A549 (cell line): Measurements from ENCODE around the gene NAPSA. TPM values are rescaled to one million over a fixed set of nuclear protein-coding genes. Genes with fewer than 3 reads are reported as not detected.

ENCODE experiments used
- ATAC-seq, 2 experiments: fragments of 200-7000 bp in 1 of 2; fragments of >200 bp in 1 of 2; cut with Nextera tagmentation in 1 of 2; cut with Tn5 transposase in 1 of 2; 3 replicates each; pipeline versions ENCODE4 v1.8.0 to v1.9.1; 2018 to 2020; ENCODE audit warnings: mild to moderate bottlenecking in 1 of 2, moderate library complexity in 1 of 2
- CTCF ChIA-PET: fragments of 300-600 bp; sonication (Branson Sonifier 250); formaldehyde crosslinking; extraction: SDS; loops from one replicate; lab custom pipeline; 2021; ENCODE audit warnings: antibody characterized with exemption, inconsistent platforms; lab: Yijun Ruan, JAX
- POLR2A ChIA-PET: fragments of 350-600 bp; formaldehyde crosslinking; extraction: SDS; loops from one replicate; lab custom pipeline; 2021; ENCODE audit warnings: antibody characterized with exemption, inconsistent platforms; lab: Yijun Ruan, JAX
- DNase-seq, 2 experiments: peaks; one replicate each; pipeline versions ENCODE4 v3.0.0 to v3.0.0-alpha.2; 2011 to 2016; ENCODE audit warnings: low read depth in 1 of 2, low spot score in 1 of 2
- FAIRE-seq: peaks from 2 replicates; lab custom pipeline; 2011; peaks lifted over from hg19 to GRCh38; lab: Jason Lieb, UNC
- H3K27ac ChIP-seq, 2 experiments: fragments of >200 bp; sonication (Bioruptor Twin); formaldehyde crosslinking; 3 replicates each; pipeline ENCODE4 v1.5.1; 2016 to 2017
- H3K4me1 ChIP-seq: fragments of >200 bp; sonication (Bioruptor Twin); formaldehyde crosslinking; 3 replicates; pipeline ENCODE4 v1.6.1; 2016
- H3K4me2 ChIP-seq: fragments of >200 bp; sonication (Bioruptor Twin); formaldehyde crosslinking; 3 replicates; pipeline ENCODE4 v1.6.1; 2016
- H3K4me3 ChIP-seq: fragments of >200 bp; sonication (Bioruptor Twin); formaldehyde crosslinking; 3 replicates; pipeline ENCODE4 v1.5.1; 2016
- H3K9me3 ChIP-seq: fragments of >200 bp; sonication (Bioruptor Twin); formaldehyde crosslinking; 3 replicates; pipeline ENCODE4 v1.6.1; 2016
- ATOH8 ChIP-seq: fragments of 250-450 bp; sonication (Bioruptor Pico); IDR thresholded peaks from 2 replicates; pipeline ENCODE4 v1.5.0; 2020; ENCODE audit warnings: low read depth, mild to moderate bottlenecking, moderate library complexity
- CBX2 ChIP-seq: fragments of 200-600 bp; sonication (generic); IDR thresholded peaks from 2 replicates; pipeline ENCODE4 v1.6.1; 2016; ENCODE audit warnings: low read depth, mild to moderate bottlenecking, borderline replicate concordance
- EHF ChIP-seq: fragments of 250-450 bp; sonication (Bioruptor Pico); IDR thresholded peaks from 2 replicates; pipeline ENCODE4 v1.5.0; 2020; ENCODE audit warnings: mild to moderate bottlenecking
- EP300 ChIP-seq, 2 experiments: fragments of >200 bp; sonication (Bioruptor Twin); formaldehyde crosslinking; IDR thresholded peaks; 2 replicates in 1 of 2; 3 replicates in 1 of 2; pipeline ENCODE4 v1.6.1; 2016 to 2017
- GATA3 ChIP-seq: IDR thresholded peaks from 2 replicates; pipeline ENCODE4 v1.6.1; 2012; ENCODE audit warnings: borderline replicate concordance
- HES2 ChIP-seq: fragments of >200 bp; sonication (Bioruptor Twin); formaldehyde crosslinking; IDR thresholded peaks from 2 replicates; pipeline ENCODE4 v1.6.1; 2016
- JUNB ChIP-seq: fragments of >200 bp; sonication (Bioruptor Twin); formaldehyde crosslinking; IDR thresholded peaks from 2 replicates; pipeline ENCODE4 v1.6.1; 2016
- KDM1A ChIP-seq: fragments of 200-600 bp; sonication (generic); IDR thresholded peaks from 2 replicates; pipeline ENCODE4 v1.6.1; 2016; ENCODE audit warnings: low read depth, mild to moderate bottlenecking
- KDM5A ChIP-seq: fragments of 200-600 bp; sonication (generic); IDR thresholded peaks from 2 replicates; pipeline ENCODE4 v1.6.1; 2016; ENCODE audit warnings: antibody characterized with exemption, mild to moderate bottlenecking
- MYC ChIP-seq: IDR thresholded peaks from 2 replicates; pipeline ENCODE4 v1.6.1; 2012; ENCODE audit warnings: mild to moderate bottlenecking, inconsistent platforms, low read length, improper control_type of control experiment, borderline replicate concordance
- NR3C1 ChIP-seq: fragments of >200 bp; sonication (Bioruptor Twin); formaldehyde crosslinking; IDR thresholded peaks from 3 replicates; pipeline ENCODE4 v1.6.1; 2017
- RARB ChIP-seq: fragments of 250-450 bp; sonication (Bioruptor Pico); IDR thresholded peaks from 2 replicates; pipeline ENCODE4 v1.8.0; 2021; ENCODE audit warnings: mild to moderate bottlenecking, moderate library complexity
- RCOR1 ChIP-seq: fragments of 150-350 bp; IDR thresholded peaks from 2 replicates; pipeline ENCODE4 v1.6.1; 2014; ENCODE audit warnings: antibody characterized with exemption, low read length, low read depth
- RFX5 ChIP-seq: fragments of 450-650 bp; IDR thresholded peaks from 2 replicates; pipeline ENCODE4 v1.7.1; 2014; ENCODE audit warnings: antibody characterized with exemption, mild to moderate bottlenecking, moderate library complexity
- RNF2 ChIP-seq: fragments of 200-600 bp; sonication (generic); IDR thresholded peaks from 2 replicates; pipeline ENCODE4 v1.6.1; 2016; ENCODE audit warnings: low read depth, mild to moderate bottlenecking, antibody characterized with exemption, moderate library complexity, borderline replicate concordance
- SMC3 ChIP-seq: fragments of >200 bp; sonication (Bioruptor Twin); formaldehyde crosslinking; IDR thresholded peaks from 3 replicates; pipeline ENCODE4 v1.6.1; 2018; ENCODE audit warnings: inconsistent platforms
- SREBF2 ChIP-seq: fragments of 450-650 bp; IDR thresholded peaks from 2 replicates; pipeline ENCODE4 v1.6.1; 2014; ENCODE audit warnings: mild to moderate bottlenecking, moderate library complexity
- TFCP2L1 ChIP-seq: fragments of 250-450 bp; sonication (Bioruptor Pico); IDR thresholded peaks from 2 replicates; pipeline ENCODE4 v1.5.0; 2021; ENCODE audit warnings: mild to moderate bottlenecking
- TP53 ChIP-seq: fragments of 250-450 bp; sonication (Bioruptor Pico); IDR thresholded peaks from 2 replicates; pipeline ENCODE4 v1.5.0; 2021; ENCODE audit warnings: mild to moderate bottlenecking, moderate library complexity
- USF2 ChIP-seq: fragments of 450-650 bp; IDR thresholded peaks from 2 replicates; pipeline ENCODE4 v1.6.1; 2014; ENCODE audit warnings: antibody characterized with exemption
- WGBS: methylation state at CpG from one replicate; pipeline ENCODE4 v1.1.6; 2017; ENCODE audit errors: missing lambda C conversion rate; 5-methylcytosine and 5-hydroxymethylcytosine counted together
- polyA plus RNA-seq, 4 experiments: library from polyadenylated mRNA; depleted of rRNA in 3 of 4; stranded (reverse); fragments of >200 nt; fragmentation: RNase III in 1 of 4; extraction: RNeasy Plus Mini Kit Qiagen cat#74134 plus additional on column Dnase treatment in 1 of 4; gene quantifications; 2 replicates in 3 of 4; 3 replicates in 1 of 4; pipeline ENCODE4 v1.2.3, GENCODE V29; 2011 to 2017

NAPSA gene
- polyA plus RNA-seq, 2 of the 4 experiments (the other 2 are of a cell fraction), result 1.3 to 1.5 TPM

GRCh38 chr19:50309396-50310125 lies 55.9 kb downstream of the NAPSA start:
- no peak overlapping the region for H3K27ac ChIP-seq

GRCh38 chr19:50308991-50309390 lies 56.4 kb downstream of the NAPSA start:
- TF ChIP-seq RARB (CRISPR knock-in tag) (no peak), CBX2 (no peak), RFX5 (no peak), HES2 (no peak), USF2 (no peak), ATOH8 (CRISPR knock-in tag) (no peak), TP53 (CRISPR knock-in tag) (no peak), GATA3 (no peak), EP300 (IDR thresholded peaks at IDR 0.05) (no peak), RNF2 (no peak), KDM1A (no peak), TFCP2L1 (no peak)
- TF ChIP-seq, all 56 proteins: peak for 0
- WGBS, result 77% methylated on average over 21 of the region's 21 CpGs
- Histone ChIP-seq H3K4me2 (no peak overlapping the region), H3K4me1 (peaks cover 9% of the 10 kb centered on the region), H3K27ac (no peak overlapping the region), H3K4me3 (no peak overlapping the region), H3K9me3 (no peaks in the 10 kb centered on the region)
- no peak for DNase-seq
- ATAC-seq, result no peak
- FAIRE-seq, result no peak
- ChIA-PET CTCF (interaction anchor here (1.0 to 1.5 kb wide), 2 partner anchors 11 to 22 kb away, joined by 3 read pairs; no protein-coding TSS in a partner anchor), POLR2A (no interaction called here)

More at GRCh38 chr19:50309396-50310125, 55.9 kb downstream of the NAPSA start:
- FAIRE-seq, result no peak
- ATAC-seq, result no peak
- Histone ChIP-seq H3K4me3 (no peak overlapping the region), H3K9me3 (no peaks in the 10 kb centered on the region), H3K4me2 (no peak overlapping the region), H3K4me1 (peaks cover 15% of the 10 kb centered on the region)
- ChIA-PET POLR2A (interaction anchor here (1.1 kb wide), 1 partner anchor 9 kb away, joined by 4 read pairs; no protein-coding TSS in a partner anchor), CTCF (interaction anchor here (1.0 to 1.8 kb wide), 2 partner anchors 8 to 19 kb away, joined by 5 to 6 read pairs; partner anchors contain the start of gene KCNC3)
- WGBS, result 77% methylated on average over 15 of the region's 16 CpGs
- DNase-seq, result no peak
- TF ChIP-seq RCOR1 (no peak), RARB (CRISPR knock-in tag) (no peak), KDM5A (no peak), EP300 (IDR thresholded peaks at IDR 0.05) (no peak), MYC (no peak), USF2 (no peak), JUNB (no peak), NR3C1 (no peak), RNF2 (no peak), TFCP2L1 (no peak), SMC3 (no peak), EHF (CRISPR knock-in tag) (no peak), SREBF2 (no peak)
- TF ChIP-seq, all 56 proteins: peak for 0

Other genes starting within 250 kb of the NAPSA start
- gene IZUMO2, start 202.4 kb downstream of the NAPSA start, polyA plus RNA-seq (2011; rRNA removed), result not detected in 2 replicates
- not detected in 3 replicates for gene IZUMO2, start 202.4 kb downstream of the NAPSA start, polyA plus RNA-seq (2017; fragmentation: RNase III; extraction: RNeasy Plus Mini Kit Qiagen cat#74134 plus additional on column Dnase treatment)
- gene MYH14, start 162.0 kb downstream of the NAPSA start, polyA plus RNA-seq (2011; rRNA removed), result 4.0 and 4.8 TPM in 2 replicates
- gene MYH14, start 162.0 kb downstream of the NAPSA start, polyA plus RNA-seq (2017; fragmentation: RNase III; extraction: RNeasy Plus Mini Kit Qiagen cat#74134 plus additional on column Dnase treatment), result 6.4 to 7.0 TPM (median 6.5 TPM) in 3 replicates
- 0.17 and 0.32 TPM in 2 replicates for gene KCNC3, start 36.3 kb downstream of the NAPSA start, polyA plus RNA-seq (2011; rRNA removed)
- gene KCNC3, start 36.3 kb downstream of the NAPSA start, polyA plus RNA-seq (2017; fragmentation: RNase III; extraction: RNeasy Plus Mini Kit Qiagen cat#74134 plus additional on column Dnase treatment), result 1.0 to 1.7 TPM (median 1.4 TPM) in 3 replicates
- 39.2 and 39.3 TPM in 2 replicates for gene NR1H2, start 10.8 kb upstream of the NAPSA start, polyA plus RNA-seq (2011; rRNA removed)
- gene NR1H2, start 10.8 kb upstream of the NAPSA start, polyA plus RNA-seq (2017; fragmentation: RNase III; extraction: RNeasy Plus Mini Kit Qiagen cat#74134 plus additional on column Dnase treatment), result 52.5 to 69.7 TPM (median 67.0 TPM) in 3 replicates
- gene POLD1, start 18.7 kb upstream of the NAPSA start, polyA plus RNA-seq (2011; rRNA removed), result 24.2 and 26.1 TPM in 2 replicates
- gene POLD1, start 18.7 kb upstream of the NAPSA start, polyA plus RNA-seq (2017; fragmentation: RNase III; extraction: RNeasy Plus Mini Kit Qiagen cat#74134 plus additional on column Dnase treatment), result 84.9 to 88.8 TPM (median 88.0 TPM) in 3 replicates
- not detected in 2 replicates for gene SPIB, start 53.3 kb upstream of the NAPSA start, polyA plus RNA-seq (2011; rRNA removed)
- gene SPIB, start 53.3 kb upstream of the NAPSA start, polyA plus RNA-seq (2017; fragmentation: RNase III; extraction: RNeasy Plus Mini Kit Qiagen cat#74134 plus additional on column Dnase treatment), result 0.03 to 0.54 TPM (median 0.12 TPM) in 3 replicates
- 0.03 TPM in 1 of 2 replicates, not detected in the other for gene MYBPC2, start 67.3 kb upstream of the NAPSA start, polyA plus RNA-seq (2011; rRNA removed)
- 0.03 to 0.10 TPM in 2 of 3 replicates, not detected in the other for gene MYBPC2, start 67.3 kb upstream of the NAPSA start, polyA plus RNA-seq (2017; fragmentation: RNase III; extraction: RNeasy Plus Mini Kit Qiagen cat#74134 plus additional on column Dnase treatment)
- 52.8 and 54.0 TPM in 2 replicates for gene EMC10, start 110.9 kb upstream of the NAPSA start, polyA plus RNA-seq (2011; rRNA removed)
- gene EMC10, start 110.9 kb upstream of the NAPSA start, polyA plus RNA-seq (2017; fragmentation: RNase III; extraction: RNeasy Plus Mini Kit Qiagen cat#74134 plus additional on column Dnase treatment), result 140 to 147 TPM (median 147 TPM) in 3 replicates
- gene GARIN5A, start 111.2 kb upstream of the NAPSA start, polyA plus RNA-seq (2011; rRNA removed), result 0.57 and 1.1 TPM in 2 replicates
- gene GARIN5A, start 111.2 kb upstream of the NAPSA start, polyA plus RNA-seq (2017; fragmentation: RNase III; extraction: RNeasy Plus Mini Kit Qiagen cat#74134 plus additional on column Dnase treatment), result 1.5 to 2.5 TPM (median 1.7 TPM) in 3 replicates
- 19.3 and 24.2 TPM in 2 replicates for gene JOSD2, start 145.6 kb upstream of the NAPSA start, polyA plus RNA-seq (2011; rRNA removed)
- 55.5 to 62.4 TPM (median 61.7 TPM) in 3 replicates for gene JOSD2, start 145.6 kb upstream of the NAPSA start, polyA plus RNA-seq (2017; fragmentation: RNase III; extraction: RNeasy Plus Mini Kit Qiagen cat#74134 plus additional on column Dnase treatment)
- not detected in 2 replicates for gene ASPDH, start 148.3 kb upstream of the NAPSA start, polyA plus RNA-seq (2011; rRNA removed)
- not detected in 3 replicates for gene ASPDH, start 148.3 kb upstream of the NAPSA start, polyA plus RNA-seq (2017; fragmentation: RNase III; extraction: RNeasy Plus Mini Kit Qiagen cat#74134 plus additional on column Dnase treatment)
- gene LRRC4B, start 202.8 kb upstream of the NAPSA start, polyA plus RNA-seq (2011; rRNA removed), result 0.49 and 0.54 TPM in 2 replicates
- gene LRRC4B, start 202.8 kb upstream of the NAPSA start, polyA plus RNA-seq (2017; fragmentation: RNase III; extraction: RNeasy Plus Mini Kit Qiagen cat#74134 plus additional on column Dnase treatment), result 0.67 to 1.2 TPM (median 0.97 TPM) in 3 replicates